ENCODE results near the gene NLRP1. TPM values are rescaled to one million over a fixed set of nuclear protein-coding genes. Genes with fewer than 3 reads are reported as not detected.
A peak's percentile ranks its signal among the peaks of the same experiment; 100 is the strongest.

The NLRP1 gene
- total and polyA plus RNA-seq, 2 of the 13 experiments (the other 11 are each of a cell fraction or from before 2014, with no cell fraction given) = 3.4 to 3.7 TPM

- TF ChIP-seq ZSCAN20 (CRISPR knock-in tag; IDR thresholded peaks at IDR 0.05; ENCODE audit: borderline replicate concordance) = no peak
- TF ChIP-seq PRDM4 (CRISPR knock-in tag; IDR thresholded peaks at IDR 0.05; ENCODE audit: borderline replicate concordance) = no peak
- no peak for TF ChIP-seq ZBTB34 (CRISPR knock-in tag; IDR thresholded peaks at IDR 0.05)
- no peak for TF ChIP-seq ZNF234 (CRISPR knock-in tag; conservative IDR thresholded peaks at IDR 0.05)
- no peak for TF ChIP-seq MTF1 (CRISPR knock-in tag; IDR thresholded peaks at IDR 0.05)
- no peak for TF ChIP-seq MYNN (CRISPR knock-in tag; IDR thresholded peaks at IDR 0.05; ENCODE audit: low read depth)
- TF ChIP-seq TRAFD1 (CRISPR knock-in tag; IDR thresholded peaks at IDR 0.05; ENCODE audit: borderline replicate concordance) = no peak
- TF ChIP-seq ZNF597 (CRISPR knock-in tag; IDR thresholded peaks at IDR 0.05) = no peak
- TF ChIP-seq SMAD3 (CRISPR knock-in tag; IDR thresholded peaks at IDR 0.05) = no peak
- TF ChIP-seq USF2 (IDR thresholded peaks at IDR 0.05; ENCODE audit: low read depth, low read length) = no peak
- no peak for TF ChIP-seq USF2 (CRISPR knock-in tag; IDR thresholded peaks at IDR 0.05; ENCODE audit: borderline replicate concordance)
- TF ChIP-seq JUNB (CRISPR knock-in tag; IDR thresholded peaks at IDR 0.05; ENCODE audit: borderline replicate concordance) = peak; percentile 85
- no peak for TF ChIP-seq SOX6 (IDR thresholded peaks at IDR 0.05)
- peak; percentile 39; the same call in 1 of the 2 replicates for TF ChIP-seq SOX6 (CRISPR knock-in tag; IDR thresholded peaks at IDR 0.05)
- TF ChIP-seq ZSCAN31 (CRISPR knock-in tag; IDR thresholded peaks at IDR 0.05; ENCODE audit: low read depth) = no peak
- 0 out of 2 replicates have a peak, but pooled peaks have one; percentile 40 for TF ChIP-seq MIER2 (CRISPR knock-in tag; IDR thresholded peaks at IDR 0.05)
- peak; percentile 32; the same call in 1 of the 2 replicates for TF ChIP-seq ESRRA (CRISPR knock-in tag; IDR thresholded peaks at IDR 0.05; ENCODE audit: low read depth)
- no peak for TF ChIP-seq KMT2B (CRISPR knock-in tag; IDR thresholded peaks at IDR 0.05)
Observed at GRCh38 chr17:5516060-5516792, 68.1 kb downstream of the NLRP1 start (continued).

All from HepG2 (cell line).